Astrocyte (in vitro differentiated cells and primary cell): Measurements from ENCODE around the gene CLEC4E. TPM values are rescaled to one million over a fixed set of nuclear protein-coding genes. Genes with fewer than 3 reads are reported as not detected.

Experiments used
- DNase-seq: peaks from one replicate; pipeline ENCODE4 v3.0.0-alpha.2; 2010; ENCODE audit warnings: low read depth
- FAIRE-seq: peaks from 2 replicates; lab custom pipeline; 2011; peaks lifted over from hg19 to GRCh38; lab: Jason Lieb, UNC
- H2AFZ ChIP-seq: 2 replicates; pipeline ENCODE4 v1.6.0; 2012; ENCODE audit warnings: low read depth, low read length, inconsistent platforms
- H3K27ac ChIP-seq: 2 replicates; pipeline ENCODE4 v1.5.1; 2011; ENCODE audit warnings: low read depth, low read length, inconsistent platforms
- H3K27me3 ChIP-seq: 2 replicates; pipeline ENCODE4 v1.6.0; 2011; ENCODE audit warnings: low read length, inconsistent platforms; ENCODE audit not compliant: insufficient read depth
- H3K36me3 ChIP-seq: 2 replicates; pipeline ENCODE4 v1.5.1; 2011; ENCODE audit warnings: low read length, inconsistent platforms; ENCODE audit not compliant: insufficient read depth
- H3K4me1 ChIP-seq: 2 replicates; pipeline ENCODE4 v1.5.1; 2011; ENCODE audit warnings: low read length, inconsistent platforms; ENCODE audit not compliant: insufficient read depth
- H3K4me2 ChIP-seq: 2 replicates; pipeline ENCODE4 v1.6.0; 2012; ENCODE audit warnings: low read length, inconsistent platforms
- H3K4me3 ChIP-seq: 2 replicates; pipeline ENCODE4 v1.5.1; 2011; ENCODE audit warnings: low read depth, mild to moderate bottlenecking, low read length, inconsistent platforms; ENCODE audit not compliant: insufficient read depth
- H3K79me2 ChIP-seq: 2 replicates; pipeline ENCODE4 v1.6.0; 2012; ENCODE audit warnings: mild to moderate bottlenecking, low read length, inconsistent platforms; ENCODE audit not compliant: insufficient read depth
- H3K9ac ChIP-seq: 2 replicates; pipeline ENCODE4 v1.6.0; 2012; ENCODE audit warnings: mild to moderate bottlenecking, low read length, inconsistent platforms
- H3K9me3 ChIP-seq: 2 replicates; pipeline ENCODE4 v1.5.1; 2012; ENCODE audit warnings: low read depth, mild to moderate bottlenecking, low read length, inconsistent platforms; ENCODE audit not compliant: insufficient read depth
- H4K20me1 ChIP-seq: 2 replicates; pipeline ENCODE4 v1.6.0; 2012; ENCODE audit warnings: low read length, inconsistent platforms; ENCODE audit not compliant: insufficient read depth
- H3K27ac Mint-ChIP-seq: one replicate; pipeline ENCODE4 v1.8.0; 2021; ENCODE audit warnings: mild to moderate bottlenecking, mixed read lengths; ENCODE audit not compliant: unreplicated experiment
- H3K27me3 Mint-ChIP-seq: one replicate; pipeline ENCODE4 v1.8.0; 2021; ENCODE audit warnings: low read depth, mixed read lengths; ENCODE audit not compliant: unreplicated experiment
- H3K36me3 Mint-ChIP-seq: one replicate; pipeline ENCODE4 v1.8.0; 2021; ENCODE audit warnings: low read depth, mixed read lengths; ENCODE audit not compliant: unreplicated experiment
- H3K4me1 Mint-ChIP-seq: one replicate; pipeline ENCODE4 v1.8.0; 2021; ENCODE audit warnings: low read depth, mixed read lengths; ENCODE audit not compliant: unreplicated experiment
- H3K4me3 Mint-ChIP-seq: one replicate; pipeline ENCODE4 v1.8.0; 2021; ENCODE audit warnings: mild to moderate bottlenecking, moderate library complexity, mixed read lengths; ENCODE audit not compliant: unreplicated experiment
- H3K9me3 Mint-ChIP-seq: one replicate; pipeline ENCODE4 v1.8.0; 2021; ENCODE audit warnings: mild to moderate bottlenecking, mixed read lengths; ENCODE audit not compliant: unreplicated experiment
- CTCF ChIP-seq: IDR thresholded peaks from 2 replicates; pipeline ENCODE4 v1.5.1; 2011; ENCODE audit warnings: low read depth, mild to moderate bottlenecking, inconsistent platforms, low read length, moderate library complexity; ENCODE audit not compliant: insufficient read depth
- EZH2 ChIP-seq: IDR thresholded peaks from 2 replicates; pipeline ENCODE4 v1.6.1; 2012; ENCODE audit warnings: mild to moderate bottlenecking, low read length, inconsistent platforms; ENCODE audit not compliant: insufficient read depth
- total RNA-seq: library from RNA; stranded (reverse); gene quantifications from 2 replicates; pipeline ENCODE4 v1.2.1, GENCODE V29; 2021

The CLEC4E gene
- total RNA-seq, 1 donor from 2014 or later = not detected

- no peaks in the 10 kb centered on the region for H3K79me2 ChIP-seq
- H3K9me3 Mint-ChIP-seq = no peaks in the 10 kb centered on the region
- H4K20me1 ChIP-seq = no peaks in the 10 kb centered on the region
- H3K4me2 ChIP-seq = no peak overlapping the region
- FAIRE-seq = no peak
- H3K4me1 Mint-ChIP-seq = no peaks in the 10 kb centered on the region
- no peaks in the 10 kb centered on the region for H3K36me3 ChIP-seq
- H3K27me3 ChIP-seq = no peaks in the 10 kb centered on the region
- no peak overlapping the region for H3K4me3 ChIP-seq
- TF ChIP-seq CTCF = no peak
- no peak for TF ChIP-seq EZH2
- H3K36me3 Mint-ChIP-seq = no peaks in the 10 kb centered on the region
- no peak overlapping the region for H3K4me3 Mint-ChIP-seq
- no peak overlapping the region for H3K27ac Mint-ChIP-seq
- no peaks in the 10 kb centered on the region for H3K9me3 ChIP-seq
- H3K27ac ChIP-seq = no peak overlapping the region
- no peaks in the 10 kb centered on the region for H3K27me3 Mint-ChIP-seq
- no peak overlapping the region for H3K9ac ChIP-seq
- no peak overlapping the region for H2AFZ ChIP-seq
- H3K4me1 ChIP-seq = no peaks in the 10 kb centered on the region
- no peak for DNase-seq
These were observed 8.7 kb downstream of the CLEC4E start for GRCh38 chr12:8532045-8532444.

- no peaks in the 10 kb centered on the region for H4K20me1 ChIP-seq
- Mint-ChIP-seq H3K4me3 (no peak overlapping the region), H3K9me3 (peaks cover 9% of the 10 kb centered on the region), H3K36me3 (no peaks in the 10 kb centered on the region), H3K4me1 (no peaks in the 10 kb centered on the region), H3K27me3 (no peaks in the 10 kb centered on the region), H3K27ac (no peak overlapping the region)
- H3K27ac ChIP-seq = no peak overlapping the region
- no peaks in the 10 kb centered on the region for H3K36me3 ChIP-seq
- no peaks in the 10 kb centered on the region for H3K4me1 ChIP-seq
- no peak overlapping the region for H2AFZ ChIP-seq
- H3K4me3 ChIP-seq = no peak overlapping the region
- H3K79me2 ChIP-seq = no peaks in the 10 kb centered on the region
- H3K27me3 ChIP-seq = no peaks in the 10 kb centered on the region
- no peak overlapping the region for H3K4me2 ChIP-seq
- no peaks in the 10 kb centered on the region for H3K9me3 ChIP-seq
- no peak overlapping the region for H3K9ac ChIP-seq
- FAIRE-seq = no peak
- TF ChIP-seq EZH2 = no peak
- no peak for TF ChIP-seq CTCF
- DNase-seq = no peak
These were observed 13.2 kb downstream of the CLEC4E start for GRCh38 chr12:8527250-8528130.

GRCh38 chr12:8519171-8519570 is 21.5 kb downstream of the CLEC4E start:
- no peak overlapping the region for H3K4me3 ChIP-seq
- no peaks in the 10 kb centered on the region for H3K4me1 Mint-ChIP-seq
- no peaks in the 10 kb centered on the region for H4K20me1 ChIP-seq
- H3K9ac ChIP-seq = no peak overlapping the region
- H3K4me3 Mint-ChIP-seq = no peak overlapping the region
- H3K27ac ChIP-seq = no peak overlapping the region
- no peaks in the 10 kb centered on the region for H3K36me3 Mint-ChIP-seq
- no peaks in the 10 kb centered on the region for H3K9me3 ChIP-seq
- no peak for DNase-seq
- no peak for FAIRE-seq
- H3K27me3 Mint-ChIP-seq = no peaks in the 10 kb centered on the region
- no peak overlapping the region for H3K4me2 ChIP-seq
- H3K79me2 ChIP-seq = no peaks in the 10 kb centered on the region
- no peaks in the 10 kb centered on the region for H3K4me1 ChIP-seq
- H3K27ac Mint-ChIP-seq = no peak overlapping the region
- TF ChIP-seq EZH2 (no peak), CTCF (no peak)
- H3K36me3 ChIP-seq = no peaks in the 10 kb centered on the region
- H3K27me3 ChIP-seq = no peaks in the 10 kb centered on the region
- no peak overlapping the region for H2AFZ ChIP-seq
- H3K9me3 Mint-ChIP-seq = no peaks in the 10 kb centered on the region
